Uterus (tissue), 4 donors: ENCODE results near the gene POMT1. TPM values are rescaled to one million over a fixed set of nuclear protein-coding genes. Genes with fewer than 3 reads are reported as not detected.

ENCODE experiments used
- DNase-seq, 2 donors: peaks; one replicate each; pipeline ENCODE4 v3.0.0-alpha.2; 2019 to 2020
- H3K27ac ChIP-seq, 2 donors: fragments of 200-600 bp; sonication (generic); 1 replicate in 1 of 2; 2 replicates in 1 of 2; pipeline ENCODE4 v1.5.1; 2016 to 2018
- H3K27me3 ChIP-seq, 2 donors: fragments of 200-600 bp; sonication (generic); one replicate each; pipeline ENCODE4 v1.5.1; 2018 to 2019; ENCODE audit warnings: control low read depth in 1 of 2
- H3K36me3 ChIP-seq, 2 donors: fragments of 200-600 bp; sonication (generic); one replicate each; pipeline ENCODE4 v1.5.1; 2019; ENCODE audit warnings: control low read depth in 1 of 2
- H3K4me1 ChIP-seq, 2 donors: fragments of 200-600 bp; sonication (generic); one replicate each; pipeline ENCODE4 v1.5.1; 2018 to 2019; ENCODE audit warnings: control low read depth in 1 of 2
- H3K4me3 ChIP-seq, 2 donors: fragments of 200-600 bp; sonication (generic); 1 replicate in 1 of 2; 2 replicates in 1 of 2; pipeline ENCODE4 v1.5.1; 2018 to 2019; ENCODE audit warnings: mild to moderate bottlenecking in 1 of 2
- H3K9me3 ChIP-seq, 2 donors: fragments of 200-600 bp; sonication (generic); one replicate each; pipeline ENCODE4 v1.5.1; 2019; ENCODE audit warnings: control low read depth in 1 of 2
- POLR2A ChIP-seq, 2 donors: fragments of 450-650 bp; IDR thresholded peaks; one replicate each; pipeline ENCODE4 v1.6.1; 2016; ENCODE audit warnings: antibody characterized with exemption in 2 of 2, mild to moderate bottlenecking in 1 of 2, moderate library complexity in 1 of 2
- intact Hi-C: fragments of 100-400 bp; cut with DNase I; formaldehyde crosslinking; loops from one replicate; pipeline ENCODE4 v1.15.1; 2023; ENCODE audit warnings: low total_unique reads
- total RNA-seq, 4 donors: library from RNA; depleted of rRNA in 3 of 4; stranded (reverse); fragments of >200 nt in 3 of 4; gene quantifications; one replicate each; pipeline versions ENCODE4 v1.1.0 to v1.2.4, GENCODE V29; 2014 to 2023
- TF ChIP-seq, protein P1 (sequence below), 4 experiments: fragments of 200-600 bp in 2 of 4; fragments of 450-650 bp in 2 of 4; sonication (generic) in 2 of 4; IDR thresholded peaks; one replicate each; pipeline ENCODE4 v1.5.1; 2016 to 2019; ENCODE audit warnings: antibody characterized with exemption in 4 of 4, mild to moderate bottlenecking in 2 of 4, moderate library complexity in 1 of 4
- donor health status: DM: yes; HTN: yes; CAD: no.

POMT1 gene
- total RNA-seq, 4 donors from 2014 or later: 0.29 to 40.2 (median 18.5) TPM

- intact Hi-C loops: no loop called here
- no peaks in the 10 kb centered on the region for H3K4me1 ChIP-seq
- H3K36me3 ChIP-seq: no peaks in the 10 kb centered on the region
- H3K27me3 ChIP-seq: no peaks in the 10 kb centered on the region
- no peak overlapping the region for H3K4me3 ChIP-seq
- H3K9me3 ChIP-seq: no peaks in the 10 kb centered on the region
- DNase-seq: no peak
- TF ChIP-seq, protein P1, sequence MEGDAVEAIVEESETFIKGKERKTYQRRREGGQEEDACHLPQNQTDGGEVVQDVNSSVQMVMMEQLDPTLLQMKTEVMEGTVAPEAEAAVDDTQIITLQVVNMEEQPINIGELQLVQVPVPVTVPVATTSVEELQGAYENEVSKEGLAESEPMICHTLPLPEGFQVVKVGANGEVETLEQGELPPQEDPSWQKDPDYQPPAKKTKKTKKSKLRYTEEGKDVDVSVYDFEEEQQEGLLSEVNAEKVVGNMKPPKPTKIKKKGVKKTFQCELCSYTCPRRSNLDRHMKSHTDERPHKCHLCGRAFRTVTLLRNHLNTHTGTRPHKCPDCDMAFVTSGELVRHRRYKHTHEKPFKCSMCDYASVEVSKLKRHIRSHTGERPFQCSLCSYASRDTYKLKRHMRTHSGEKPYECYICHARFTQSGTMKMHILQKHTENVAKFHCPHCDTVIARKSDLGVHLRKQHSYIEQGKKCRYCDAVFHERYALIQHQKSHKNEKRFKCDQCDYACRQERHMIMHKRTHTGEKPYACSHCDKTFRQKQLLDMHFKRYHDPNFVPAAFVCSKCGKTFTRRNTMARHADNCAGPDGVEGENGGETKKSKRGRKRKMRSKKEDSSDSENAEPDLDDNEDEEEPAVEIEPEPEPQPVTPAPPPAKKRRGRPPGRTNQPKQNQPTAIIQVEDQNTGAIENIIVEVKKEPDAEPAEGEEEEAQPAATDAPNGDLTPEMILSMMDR (IDR thresholded peaks at IDR 0.05): no peak
- no peak for TF ChIP-seq POLR2A (IDR thresholded peaks at IDR 0.05)
- no peak overlapping the region for H3K27ac ChIP-seq
Observed at GRCh38 chr9:131491001-131491710, 11.6 kb upstream of the POMT1 start.

- TF ChIP-seq, protein P1 (IDR thresholded peaks at IDR 0.05): no peak
- TF ChIP-seq POLR2A (IDR thresholded peaks at IDR 0.05): no peak
Observed at GRCh38 chr9:131492070-131492469, 10.6 kb upstream of the POMT1 start.

DNA sequence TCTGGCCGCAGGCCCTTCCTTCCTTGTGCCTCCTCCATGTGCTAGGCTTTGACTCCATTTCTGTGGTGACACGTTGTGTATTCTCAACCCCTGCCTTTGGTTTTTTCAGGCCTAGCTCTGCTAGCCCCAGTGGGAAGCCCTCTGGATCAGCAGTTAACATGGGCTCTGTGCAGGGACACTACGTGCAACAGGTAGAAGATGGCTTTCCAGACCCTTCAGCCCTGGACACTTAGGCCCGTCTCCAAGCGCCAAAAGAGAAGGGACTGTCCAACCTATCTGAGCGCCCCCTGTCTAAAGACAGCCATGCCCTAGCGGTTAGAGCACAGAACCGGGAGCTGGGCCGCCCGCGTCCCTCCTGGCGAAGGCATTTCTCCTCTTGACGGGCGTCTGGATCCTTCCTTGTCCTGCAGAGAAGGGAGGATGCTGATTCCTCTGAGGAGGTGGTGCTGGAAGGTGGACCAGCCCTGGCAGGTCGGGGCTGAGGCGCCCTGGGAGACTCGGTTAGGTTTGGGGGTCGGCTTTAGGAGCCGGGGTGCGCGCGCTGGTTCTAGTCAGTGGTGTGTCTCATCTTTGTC is 8.3 kb upstream of the POMT1 start:
- intact Hi-C loops: no loop called here

More at GRCh38 chr9:131492070-131492469, 10.6 kb upstream of the POMT1 start:
- Histone ChIP-seq H3K27ac (no peak overlapping the region), H3K27me3 (no peaks in the 10 kb centered on the region), H3K36me3 (no peaks in the 10 kb centered on the region), H3K4me3 (no peak overlapping the region), H3K4me1 (no peaks in the 10 kb centered on the region), H3K9me3 (no peaks in the 10 kb centered on the region)
- intact Hi-C loops: no loop called here
- no peak for DNase-seq

GRCh38 chr9:131495785-131496184 is 6.9 kb upstream of the POMT1 start:
- intact Hi-C loops: no loop called here
- Histone ChIP-seq H3K27ac (no peak overlapping the region), H3K4me3 (no peak overlapping the region), H3K9me3 (no peaks in the 10 kb centered on the region), H3K27me3 (no peaks in the 10 kb centered on the region), H3K4me1 (no peaks in the 10 kb centered on the region), H3K36me3 (no peaks in the 10 kb centered on the region)
- TF ChIP-seq POLR2A (IDR thresholded peaks at IDR 0.05): no peak
- TF ChIP-seq, protein P1 (IDR thresholded peaks at IDR 0.05): no peak
- no peak for DNase-seq

More for the DNA sequence above, 8.3 kb upstream of the POMT1 start:
- Histone ChIP-seq H3K4me3 (no peak overlapping the region), H3K36me3 (no peaks in the 10 kb centered on the region), H3K4me1 (no peaks in the 10 kb centered on the region), H3K27me3 (no peaks in the 10 kb centered on the region), H3K27ac (no peak overlapping the region), H3K9me3 (no peaks in the 10 kb centered on the region)
- no peak for DNase-seq
- TF ChIP-seq, protein P1 (IDR thresholded peaks at IDR 0.05): no peak
- TF ChIP-seq POLR2A (IDR thresholded peaks at IDR 0.05): no peak

GRCh38 chr9:131496844-131497405 is 5.8 kb upstream of the POMT1 start:
- no peaks in the 10 kb centered on the region for H3K36me3 ChIP-seq
- intact Hi-C loops: no loop called here

More at GRCh38 chr9:131496844-131497405, 5.8 kb upstream of the POMT1 start:
- H3K9me3 ChIP-seq: no peaks in the 10 kb centered on the region
- no peak overlapping the region for H3K4me3 ChIP-seq
- no peak overlapping the region for H3K27ac ChIP-seq
- no peaks in the 10 kb centered on the region for H3K4me1 ChIP-seq
- no peaks in the 10 kb centered on the region for H3K27me3 ChIP-seq
- DNase-seq: no peak
- TF ChIP-seq POLR2A (IDR thresholded peaks at IDR 0.05): no peak
- TF ChIP-seq, protein P1 (IDR thresholded peaks at IDR 0.05): no peak
